Peyer's patch (tissue), 4 donors: ENCODE measurements around the gene WDR91. TPM values are rescaled to one million over a fixed set of nuclear protein-coding genes. Genes with fewer than 3 reads are reported as not detected.
A peak's percentile ranks its signal among the peaks of the same experiment; 100 is the strongest.

Experiments
- DNase-seq, 3 donors: peaks; one replicate each; pipeline ENCODE4 v3.0.0-alpha.2; 2017 to 2019
- H3K27ac ChIP-seq, 4 donors: fragments of 200-600 bp; sonication (generic); one replicate each; pipeline ENCODE4 v1.5.1; 2016 to 2019
- H3K27me3 ChIP-seq, 2 donors: fragments of 200-600 bp; sonication (generic); one replicate each; pipeline ENCODE4 v1.5.1; 2019
- H3K36me3 ChIP-seq, 3 donors: fragments of 200-600 bp; sonication (generic); one replicate each; pipeline ENCODE4 v1.5.1; 2016 to 2019
- H3K4me1 ChIP-seq, 4 donors: fragments of 200-600 bp; sonication (generic); one replicate each; pipeline ENCODE4 v1.5.1; 2016 to 2019
- H3K4me3 ChIP-seq, 4 donors: fragments of 200-600 bp; sonication (generic); 1 replicate in 3 of 4; 2 replicates in 1 of 4; pipeline ENCODE4 v1.5.1; 2016 to 2019; ENCODE audit warnings: mild to moderate bottlenecking in 1 of 4
- H3K9me3 ChIP-seq, 4 donors: fragments of 200-600 bp; sonication (generic); one replicate each; pipeline ENCODE4 v1.5.1; 2016 to 2019; ENCODE audit warnings: mild to moderate bottlenecking in 1 of 4
- CTCF ChIP-seq, 6 experiments: fragments of 450-650 bp in 4 of 6; fragments of 200-600 bp in 2 of 6; sonication (generic) in 1 of 6; IDR thresholded peaks; one replicate each; pipeline ENCODE4 v1.5.1; 2017 to 2019; ENCODE audit warnings: antibody characterized with exemption in 6 of 6, mild to moderate bottlenecking in 3 of 6, moderate library complexity in 1 of 6
- POLR2A ChIP-seq, 2 donors: fragments of 450-650 bp; IDR thresholded peaks; one replicate each; pipeline ENCODE4 v1.5.1; 2017; ENCODE audit warnings: antibody characterized with exemption in 2 of 2, mild to moderate bottlenecking in 2 of 2, moderate library complexity in 2 of 2
- total RNA-seq, 4 donors: library from RNA; depleted of rRNA; stranded (reverse); fragments of >200 nt; gene quantifications; one replicate each; pipeline ENCODE4 v1.1.0, GENCODE V29; 2016

WDR91 gene
- total RNA-seq, 4 donors from 2014 or later = 6.7 to 44.6 (median 22.2) TPM

GRCh38 chr7:135245226-135246190, 34.2 kb upstream of the WDR91 start:
- H3K27me3 ChIP-seq = no peaks in the 10 kb centered on the region
- no peak overlapping the region for H3K27ac ChIP-seq
- H3K36me3 ChIP-seq = no peaks in the 10 kb centered on the region
- H3K4me1 ChIP-seq = no peaks in the 10 kb centered on the region
- no peak for TF ChIP-seq CTCF (IDR thresholded peaks at IDR 0.05)
- TF ChIP-seq POLR2A (IDR thresholded peaks at IDR 0.05) = no peak
- no peak for DNase-seq
- H3K4me3 ChIP-seq = no peak overlapping the region
- H3K9me3 ChIP-seq = no peaks in the 10 kb centered on the region

- H3K4me1 ChIP-seq = no peaks in the 10 kb centered on the region
- H3K27ac ChIP-seq = no peak overlapping the region
- DNase-seq = no peak
- no peak for TF ChIP-seq POLR2A (IDR thresholded peaks at IDR 0.05)
- no peak for TF ChIP-seq CTCF (IDR thresholded peaks at IDR 0.05)
- H3K27me3 ChIP-seq = no peaks in the 10 kb centered on the region
- no peaks in the 10 kb centered on the region for H3K9me3 ChIP-seq
- H3K36me3 ChIP-seq = no peaks in the 10 kb centered on the region
- no peak overlapping the region for H3K4me3 ChIP-seq
Observed at GRCh38 chr7:135242096-135242684, 30.9 kb upstream of the WDR91 start.

- H3K4me1 ChIP-seq = no peaks in the 10 kb centered on the region
- no peaks in the 10 kb centered on the region for H3K9me3 ChIP-seq
- H3K36me3 ChIP-seq = no peaks in the 10 kb centered on the region
- TF ChIP-seq POLR2A (IDR thresholded peaks at IDR 0.05) (no peak), CTCF (IDR thresholded peaks at IDR 0.05) (no peak)
- H3K27me3 ChIP-seq = no peaks in the 10 kb centered on the region
- H3K4me3 ChIP-seq = no peak overlapping the region
- no peak overlapping the region for H3K27ac ChIP-seq
- DNase-seq = no peak
Observed at GRCh38 chr7:135240441-135240840, 29.1 kb upstream of the WDR91 start.

GRCh38 chr7:135239263-135239662, 27.9 kb upstream of the WDR91 start:
- H3K4me3 ChIP-seq = no peak overlapping the region
- DNase-seq = no peak
- no peaks in the 10 kb centered on the region for H3K36me3 ChIP-seq
- H3K9me3 ChIP-seq = no peaks in the 10 kb centered on the region
- H3K27me3 ChIP-seq = no peaks in the 10 kb centered on the region
- H3K27ac ChIP-seq = no peak overlapping the region
- TF ChIP-seq CTCF (IDR thresholded peaks at IDR 0.05) (no peak), POLR2A (IDR thresholded peaks at IDR 0.05) (no peak)
- H3K4me1 ChIP-seq = no peaks in the 10 kb centered on the region

GRCh38 chr7:135238112-135238744, 26.9 kb upstream of the WDR91 start:
- H3K4me1 ChIP-seq = no peaks in the 10 kb centered on the region
- no peaks in the 10 kb centered on the region for H3K9me3 ChIP-seq
- TF ChIP-seq POLR2A (IDR thresholded peaks at IDR 0.05) (no peak), CTCF (IDR thresholded peaks at IDR 0.05) (peak in 1 of 6 experiments; percentile 7)
- H3K27ac ChIP-seq = no peak overlapping the region
- DNase-seq = no peak
- no peaks in the 10 kb centered on the region for H3K36me3 ChIP-seq
- H3K4me3 ChIP-seq = no peak overlapping the region
- no peaks in the 10 kb centered on the region for H3K27me3 ChIP-seq
